ENCODE measurements around the gene DNER.

Gene DNER

GRCh38 chr2:229426464-229426863 lies 287.9 kb downstream of the DNER start:
- DNase-seq = no peak

- DNase-seq = no peak
These were observed 288.8 kb downstream of the DNER start for GRCh38 chr2:229425598-229425997.

GRCh38 chr2:229422063-229422462 lies 292.3 kb downstream of the DNER start:
- DNase-seq = no peak

- DNase-seq = no peak
These were observed 295.2 kb downstream of the DNER start for GRCh38 chr2:229419158-229419557.

GRCh38 chr2:229417916-229418315 lies 296.4 kb downstream of the DNER start:
- DNase-seq = no peak

- no peak for DNase-seq
These were observed 297.2 kb downstream of the DNER start for GRCh38 chr2:229417176-229417575.

- DNase-seq = peak; percentile 39
These were observed 298.1 kb downstream of the DNER start for GRCh38 chr2:229416116-229416694.

GRCh38 chr2:229414631-229415030 lies 299.7 kb downstream of the DNER start:
- DNase-seq = no peak

GRCh38 chr2:229412686-229413085 lies 301.7 kb downstream of the DNER start:
- DNase-seq = no peak

- DNase-seq = no peak
These were observed 303.4 kb downstream of the DNER start for GRCh38 chr2:229410946-229411345.

- no peak for DNase-seq
These were observed 304.1 kb downstream of the DNER start for GRCh38 chr2:229410264-229410663.

GRCh38 chr2:229409751-229410181 lies 304.6 kb downstream of the DNER start:
- no peak for DNase-seq

- DNase-seq = no peak
These were observed 305.4 kb downstream of the DNER start for GRCh38 chr2:229408962-229409361.

GRCh38 chr2:229408356-229408755 lies 306.0 kb downstream of the DNER start:
- peak; percentile 2 for DNase-seq

- DNase-seq = no peak
These were observed 307.2 kb downstream of the DNER start for GRCh38 chr2:229407170-229407569.

GRCh38 chr2:229405796-229406195 lies 308.6 kb downstream of the DNER start:
- no peak for DNase-seq

- DNase-seq = no peak
These were observed 311.1 kb downstream of the DNER start for GRCh38 chr2:229403296-229403695.

GRCh38 chr2:229401171-229401865 lies 313.0 kb downstream of the DNER start:
- DNase-seq = peak; percentile 9

GRCh38 chr2:229393926-229394325 lies 320.4 kb downstream of the DNER start:
- DNase-seq = no peak

- DNase-seq = no peak
These were observed 322.2 kb downstream of the DNER start for GRCh38 chr2:229392196-229392595.

GRCh38 chr2:229388731-229389130 lies 325.6 kb downstream of the DNER start:
- no peak for DNase-seq

- DNase-seq = no peak
These were observed 326.5 kb downstream of the DNER start for GRCh38 chr2:229387866-229388265.

- peak; percentile 18 for DNase-seq
These were observed 334.2 kb downstream of the DNER start for GRCh38 chr2:229380101-229380625.

GRCh38 chr2:229378386-229378785 lies 336.0 kb downstream of the DNER start:
- no peak for DNase-seq

- no peak for DNase-seq
These were observed 337.5 kb downstream of the DNER start for GRCh38 chr2:229376866-229377265.
